ENCODE data around the gene EVI5.

The EVI5 gene

DNA sequence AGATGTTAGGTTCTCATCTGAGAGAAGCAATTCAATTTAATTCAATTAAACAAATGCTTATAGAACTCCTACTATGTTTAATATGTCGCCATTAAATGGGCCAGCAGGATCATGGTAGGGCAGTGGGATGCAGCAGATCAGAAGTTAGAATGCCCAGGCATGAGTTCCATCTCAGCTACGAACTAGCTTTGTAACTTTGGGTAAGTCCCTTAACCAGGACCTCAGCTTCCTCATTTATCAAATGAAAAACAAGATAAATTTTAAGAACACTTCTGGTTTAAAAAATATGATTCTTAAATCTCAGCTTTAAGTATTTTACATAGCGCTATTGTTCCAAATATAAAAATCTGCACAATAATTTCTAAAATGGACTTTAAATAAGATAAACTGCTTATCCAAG is 230.7 kb downstream of the EVI5 start:
- no peak for DNase-seq (ENCODE audit: low read depth)
- in situ Hi-C loops (cut with HindIII; ENCODE audit: low sequenced_read_pairs) = no loop called here
- TF ChIP-seq, protein P1, sequence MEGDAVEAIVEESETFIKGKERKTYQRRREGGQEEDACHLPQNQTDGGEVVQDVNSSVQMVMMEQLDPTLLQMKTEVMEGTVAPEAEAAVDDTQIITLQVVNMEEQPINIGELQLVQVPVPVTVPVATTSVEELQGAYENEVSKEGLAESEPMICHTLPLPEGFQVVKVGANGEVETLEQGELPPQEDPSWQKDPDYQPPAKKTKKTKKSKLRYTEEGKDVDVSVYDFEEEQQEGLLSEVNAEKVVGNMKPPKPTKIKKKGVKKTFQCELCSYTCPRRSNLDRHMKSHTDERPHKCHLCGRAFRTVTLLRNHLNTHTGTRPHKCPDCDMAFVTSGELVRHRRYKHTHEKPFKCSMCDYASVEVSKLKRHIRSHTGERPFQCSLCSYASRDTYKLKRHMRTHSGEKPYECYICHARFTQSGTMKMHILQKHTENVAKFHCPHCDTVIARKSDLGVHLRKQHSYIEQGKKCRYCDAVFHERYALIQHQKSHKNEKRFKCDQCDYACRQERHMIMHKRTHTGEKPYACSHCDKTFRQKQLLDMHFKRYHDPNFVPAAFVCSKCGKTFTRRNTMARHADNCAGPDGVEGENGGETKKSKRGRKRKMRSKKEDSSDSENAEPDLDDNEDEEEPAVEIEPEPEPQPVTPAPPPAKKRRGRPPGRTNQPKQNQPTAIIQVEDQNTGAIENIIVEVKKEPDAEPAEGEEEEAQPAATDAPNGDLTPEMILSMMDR (IDR thresholded peaks at IDR 0.05; ENCODE audit: low read depth, low read length, missing control alignments) = no peak
- H3K4me3 ChIP-seq (ENCODE audit: low read depth, low read length) = no peak overlapping the region

DNA sequence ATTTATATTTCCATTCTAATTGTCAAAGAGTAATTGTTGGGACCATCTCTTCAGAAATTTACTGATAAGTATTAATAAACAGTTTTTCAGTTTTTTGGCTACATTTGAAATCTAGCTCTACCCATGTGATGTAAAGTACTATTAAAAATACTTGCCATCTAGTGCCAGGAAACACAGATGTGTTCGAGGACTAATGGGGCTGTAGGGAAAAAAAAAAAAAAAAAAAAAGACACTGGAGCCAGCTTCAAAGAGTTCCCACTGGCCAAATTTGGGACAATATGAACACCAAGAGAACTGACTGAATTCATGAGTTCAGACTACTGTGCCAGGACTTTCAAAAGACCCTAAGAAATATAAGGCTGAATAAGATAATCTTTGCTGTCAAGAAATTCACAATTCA is 233.0 kb downstream of the EVI5 start:
- no peak for DNase-seq (ENCODE audit: low read depth)
- H3K4me3 ChIP-seq (ENCODE audit: low read depth, low read length) = no peak overlapping the region
- TF ChIP-seq, protein P1 (IDR thresholded peaks at IDR 0.05; ENCODE audit: low read depth, low read length, missing control alignments) = no peak
- in situ Hi-C loops (cut with HindIII; ENCODE audit: low sequenced_read_pairs) = no loop called here

DNA sequence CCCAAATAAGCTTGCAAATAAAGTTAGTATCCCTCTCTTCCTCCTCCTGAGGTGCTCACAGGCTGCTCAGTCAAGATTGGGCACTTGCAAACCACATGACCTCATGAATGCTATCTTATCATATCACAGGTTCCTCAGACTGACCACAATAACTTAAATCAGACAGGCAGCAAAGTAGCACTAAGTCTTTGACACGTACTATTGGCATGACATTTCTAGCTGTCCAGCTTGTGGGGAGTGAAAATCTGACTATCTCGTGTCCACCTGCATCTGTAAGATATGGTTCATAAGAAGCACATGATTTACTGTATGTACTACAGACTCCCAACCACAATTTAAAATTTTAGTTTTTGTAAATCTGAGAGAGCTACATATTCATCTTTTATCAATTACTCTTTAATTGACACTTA is 240.1 kb downstream of the EVI5 start:
- in situ Hi-C loops (cut with HindIII; ENCODE audit: low sequenced_read_pairs) = no loop called here
- no peak for DNase-seq (ENCODE audit: low read depth)
- TF ChIP-seq, protein P1 (IDR thresholded peaks at IDR 0.05; ENCODE audit: low read depth, low read length, missing control alignments) = no peak
- H3K4me3 ChIP-seq (ENCODE audit: low read depth, low read length) = no peak overlapping the region

DNA sequence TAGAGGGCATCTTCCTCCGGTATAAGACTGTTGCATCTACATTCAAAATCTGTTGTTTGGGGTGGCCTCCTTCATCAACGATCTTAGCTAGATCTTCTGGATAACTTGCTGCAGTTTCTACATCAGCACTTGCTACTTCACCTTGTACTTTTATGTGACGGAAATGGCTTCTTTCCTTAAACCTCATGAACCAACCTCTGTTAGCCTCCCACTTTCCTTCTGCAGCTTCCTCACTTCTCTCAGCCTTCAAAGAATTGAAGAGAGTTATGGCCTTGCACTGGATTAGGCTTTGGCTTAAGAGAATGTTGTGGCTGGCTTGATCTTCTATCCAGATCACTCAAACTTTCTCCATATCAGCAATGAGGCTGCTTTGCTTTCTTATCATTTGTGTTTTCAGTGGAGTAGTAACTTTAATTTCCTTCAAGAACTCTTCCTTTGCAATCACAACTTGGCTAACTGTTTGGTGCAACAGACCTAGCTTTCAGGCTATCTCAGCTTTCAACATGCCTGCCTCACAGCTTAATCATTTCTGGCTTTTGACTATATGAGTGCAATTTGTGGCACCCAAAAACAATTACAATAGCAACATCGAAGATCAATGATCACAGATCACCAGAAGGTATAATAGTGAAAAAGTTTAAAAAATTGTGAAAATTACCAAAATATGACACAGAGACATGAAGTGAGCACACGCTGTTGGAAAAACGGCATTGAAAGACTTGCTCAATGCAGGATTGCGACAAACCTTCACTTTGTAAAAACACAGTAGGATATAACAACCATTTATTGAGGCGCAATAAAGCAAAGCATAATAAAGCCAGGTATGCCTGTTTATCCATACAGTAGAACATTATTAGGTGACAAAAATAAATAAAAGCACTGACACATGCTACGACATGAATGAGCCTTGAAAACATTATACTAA is 241.5 kb downstream of the EVI5 start:
- H3K4me3 ChIP-seq (ENCODE audit: low read depth, low read length) = no peak overlapping the region
- DNase-seq (ENCODE audit: low read depth) = no peak
- in situ Hi-C loops (cut with HindIII; ENCODE audit: low sequenced_read_pairs) = no loop called here
- TF ChIP-seq, protein P1 (IDR thresholded peaks at IDR 0.05; ENCODE audit: low read depth, low read length, missing control alignments) = no peak

DNA sequence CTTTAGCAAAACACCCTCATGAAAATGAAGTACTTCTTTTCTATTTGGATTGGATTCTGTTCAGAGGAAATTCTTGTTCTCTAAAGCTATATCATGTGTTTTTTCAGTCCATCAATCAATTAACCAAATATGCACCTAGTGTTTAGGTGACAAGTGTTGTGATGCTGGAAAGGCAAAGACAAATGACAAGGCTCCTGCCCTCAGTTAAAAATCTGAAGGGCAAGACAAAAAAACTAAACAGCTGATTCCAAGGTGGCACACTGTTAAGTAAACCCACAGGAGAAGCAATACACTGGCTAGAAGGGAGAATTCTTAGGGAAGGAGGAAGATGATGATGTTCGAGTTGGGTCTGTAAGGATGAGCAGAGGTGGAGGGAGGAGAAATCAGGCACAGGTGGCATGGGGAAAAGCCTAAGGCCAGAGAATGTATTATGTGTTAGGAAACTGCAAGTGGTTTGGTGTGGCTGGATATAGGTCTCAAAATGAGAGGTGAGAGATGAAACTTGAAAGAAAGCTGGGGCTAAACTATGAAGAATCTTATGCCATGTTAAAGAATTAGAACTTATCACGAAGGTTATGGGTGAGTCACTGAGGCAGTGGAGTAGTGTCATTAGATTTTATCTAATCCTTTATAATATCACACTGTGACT is 246.4 kb downstream of the EVI5 start:
- TF ChIP-seq, protein P1 (IDR thresholded peaks at IDR 0.05; ENCODE audit: low read depth, low read length, missing control alignments) = no peak
- in situ Hi-C loops (cut with HindIII; ENCODE audit: low sequenced_read_pairs) = no loop called here
- no peak for DNase-seq (ENCODE audit: low read depth)
- H3K4me3 ChIP-seq (ENCODE audit: low read depth, low read length) = no peak overlapping the region

DNA sequence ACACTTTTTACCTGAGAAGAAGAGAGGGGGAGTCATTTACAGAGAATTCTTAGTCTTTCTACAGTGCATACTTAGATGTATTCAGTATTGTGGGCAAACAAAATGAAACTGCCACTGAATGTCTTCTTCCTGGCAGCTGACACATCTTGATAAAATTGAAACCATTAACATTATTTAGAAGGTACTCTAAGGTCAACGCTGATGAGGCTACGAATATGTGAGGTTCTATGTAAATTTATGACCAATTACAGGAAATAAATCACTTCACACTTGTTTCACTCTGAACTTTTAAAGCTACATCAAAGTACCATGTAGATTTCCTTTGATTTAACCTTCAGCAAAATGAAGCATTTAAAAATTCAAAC is 246.9 kb downstream of the EVI5 start:
- DNase-seq (ENCODE audit: low read depth) = no peak
- TF ChIP-seq, protein P1 (IDR thresholded peaks at IDR 0.05; ENCODE audit: low read depth, low read length, missing control alignments) = no peak
- no peak overlapping the region for H3K4me3 ChIP-seq (ENCODE audit: low read depth, low read length)
- in situ Hi-C loops (cut with HindIII; ENCODE audit: low sequenced_read_pairs) = no loop called here
